ENCODE data around the gene CADM2.

- TF ChIP-seq, protein P1, sequence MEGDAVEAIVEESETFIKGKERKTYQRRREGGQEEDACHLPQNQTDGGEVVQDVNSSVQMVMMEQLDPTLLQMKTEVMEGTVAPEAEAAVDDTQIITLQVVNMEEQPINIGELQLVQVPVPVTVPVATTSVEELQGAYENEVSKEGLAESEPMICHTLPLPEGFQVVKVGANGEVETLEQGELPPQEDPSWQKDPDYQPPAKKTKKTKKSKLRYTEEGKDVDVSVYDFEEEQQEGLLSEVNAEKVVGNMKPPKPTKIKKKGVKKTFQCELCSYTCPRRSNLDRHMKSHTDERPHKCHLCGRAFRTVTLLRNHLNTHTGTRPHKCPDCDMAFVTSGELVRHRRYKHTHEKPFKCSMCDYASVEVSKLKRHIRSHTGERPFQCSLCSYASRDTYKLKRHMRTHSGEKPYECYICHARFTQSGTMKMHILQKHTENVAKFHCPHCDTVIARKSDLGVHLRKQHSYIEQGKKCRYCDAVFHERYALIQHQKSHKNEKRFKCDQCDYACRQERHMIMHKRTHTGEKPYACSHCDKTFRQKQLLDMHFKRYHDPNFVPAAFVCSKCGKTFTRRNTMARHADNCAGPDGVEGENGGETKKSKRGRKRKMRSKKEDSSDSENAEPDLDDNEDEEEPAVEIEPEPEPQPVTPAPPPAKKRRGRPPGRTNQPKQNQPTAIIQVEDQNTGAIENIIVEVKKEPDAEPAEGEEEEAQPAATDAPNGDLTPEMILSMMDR (IDR thresholded peaks at IDR 0.05): no peak
- no peak for TF ChIP-seq POLR2A (IDR thresholded peaks at IDR 0.05)
These were observed 36.1 kb upstream of the CADM2 start for GRCh38 chr3:84922682-84923081.

Measured in adrenal gland (tissue), 5 donors.